Measurements from ENCODE around the gene SEMA4D. TPM values are rescaled to one million over a fixed set of nuclear protein-coding genes. Genes with fewer than 3 reads are reported as not detected.

SEMA4D gene
- total RNA-seq, 1 donor from 2014 or later, result 13.5 TPM

DNA sequence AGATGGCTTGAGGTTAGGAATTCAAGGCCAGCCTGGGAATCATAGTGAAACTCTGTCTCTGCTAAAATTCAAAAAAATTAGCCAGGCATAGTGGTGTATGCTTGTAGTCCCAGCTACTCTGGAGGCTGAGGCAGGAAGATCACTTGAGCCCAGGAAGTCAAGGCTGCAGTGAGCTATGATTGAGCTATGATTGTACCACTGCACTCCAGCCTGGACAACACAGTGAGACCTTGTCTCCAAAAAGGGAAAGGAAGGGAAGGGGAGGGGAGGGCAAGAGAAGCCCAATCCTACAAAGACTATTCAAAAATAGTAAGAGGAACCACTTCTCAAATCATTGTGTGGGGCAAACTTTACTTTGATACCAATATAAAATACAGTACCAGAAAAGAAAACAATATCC is 11.2 kb downstream of the SEMA4D start:
- intact Hi-C loops (cut with DNase I), result no loop called here
- TF ChIP-seq, protein P1, sequence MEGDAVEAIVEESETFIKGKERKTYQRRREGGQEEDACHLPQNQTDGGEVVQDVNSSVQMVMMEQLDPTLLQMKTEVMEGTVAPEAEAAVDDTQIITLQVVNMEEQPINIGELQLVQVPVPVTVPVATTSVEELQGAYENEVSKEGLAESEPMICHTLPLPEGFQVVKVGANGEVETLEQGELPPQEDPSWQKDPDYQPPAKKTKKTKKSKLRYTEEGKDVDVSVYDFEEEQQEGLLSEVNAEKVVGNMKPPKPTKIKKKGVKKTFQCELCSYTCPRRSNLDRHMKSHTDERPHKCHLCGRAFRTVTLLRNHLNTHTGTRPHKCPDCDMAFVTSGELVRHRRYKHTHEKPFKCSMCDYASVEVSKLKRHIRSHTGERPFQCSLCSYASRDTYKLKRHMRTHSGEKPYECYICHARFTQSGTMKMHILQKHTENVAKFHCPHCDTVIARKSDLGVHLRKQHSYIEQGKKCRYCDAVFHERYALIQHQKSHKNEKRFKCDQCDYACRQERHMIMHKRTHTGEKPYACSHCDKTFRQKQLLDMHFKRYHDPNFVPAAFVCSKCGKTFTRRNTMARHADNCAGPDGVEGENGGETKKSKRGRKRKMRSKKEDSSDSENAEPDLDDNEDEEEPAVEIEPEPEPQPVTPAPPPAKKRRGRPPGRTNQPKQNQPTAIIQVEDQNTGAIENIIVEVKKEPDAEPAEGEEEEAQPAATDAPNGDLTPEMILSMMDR (IDR thresholded peaks at IDR 0.05), result no peak
- Histone ChIP-seq H3K4me3 (no peak overlapping the region), H3K27me3 (no peaks in the 10 kb centered on the region), H3K9me3 (no peaks in the 10 kb centered on the region), H3K27ac (no peak overlapping the region), H3K4me1 (no peaks in the 10 kb centered on the region), H3K36me3 (no peaks in the 10 kb centered on the region)
- DNase-seq (ENCODE audit: low spot score in 2 of 2), result no peak

DNA sequence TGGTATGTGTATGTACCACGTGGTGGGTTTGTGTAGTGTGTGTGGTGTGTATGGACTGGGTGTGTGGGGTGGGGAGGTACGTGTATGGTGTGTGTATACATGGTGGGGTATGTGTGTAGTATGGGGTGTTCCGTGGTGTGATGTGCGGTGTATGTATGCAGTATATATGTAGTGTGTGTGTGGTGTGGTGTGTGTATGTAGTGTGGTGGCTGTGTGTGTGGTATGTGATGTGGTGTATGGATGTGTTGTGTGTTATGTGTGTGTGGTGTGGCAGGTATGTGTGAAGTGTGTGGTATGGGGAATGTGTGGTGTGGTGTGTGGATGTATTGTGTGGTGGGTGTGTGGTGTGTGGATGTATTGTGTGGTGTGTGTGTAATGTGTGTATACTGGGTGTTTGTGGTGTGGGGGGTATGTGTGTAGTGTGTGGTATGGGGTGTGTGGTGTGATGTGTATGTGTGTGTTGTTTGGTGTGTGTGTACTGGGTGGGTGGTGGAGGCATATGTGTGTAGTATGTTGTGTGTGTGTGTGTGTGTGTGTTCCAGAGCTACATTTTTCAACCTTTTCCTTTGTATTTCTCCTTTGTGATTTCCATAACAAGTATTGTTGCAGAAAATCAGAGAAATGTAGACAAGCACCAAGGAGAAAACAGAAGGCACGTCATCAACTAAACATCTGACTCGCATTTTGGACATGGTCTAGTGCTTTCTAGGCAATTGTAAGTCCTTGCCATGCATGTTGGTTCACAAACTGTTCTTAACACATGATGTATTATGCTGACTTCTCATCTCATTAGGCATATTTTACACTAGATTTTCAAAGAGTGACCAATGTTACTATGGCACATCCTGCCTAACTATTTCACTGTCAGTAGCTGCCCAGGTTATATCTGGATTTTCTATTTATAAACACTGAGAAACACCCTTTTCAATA is 13.2 kb downstream of the SEMA4D start:
- Histone ChIP-seq H3K27me3 (no peaks in the 10 kb centered on the region), H3K4me1 (no peaks in the 10 kb centered on the region), H3K27ac (no peak overlapping the region), H3K9me3 (no peaks in the 10 kb centered on the region), H3K36me3 (no peaks in the 10 kb centered on the region), H3K4me3 (no peak overlapping the region)
- intact Hi-C loops (cut with DNase I), result no loop called here
- no peak for DNase-seq (ENCODE audit: low spot score in 2 of 2)
- TF ChIP-seq, protein P1 (IDR thresholded peaks at IDR 0.05), result no peak

DNA sequence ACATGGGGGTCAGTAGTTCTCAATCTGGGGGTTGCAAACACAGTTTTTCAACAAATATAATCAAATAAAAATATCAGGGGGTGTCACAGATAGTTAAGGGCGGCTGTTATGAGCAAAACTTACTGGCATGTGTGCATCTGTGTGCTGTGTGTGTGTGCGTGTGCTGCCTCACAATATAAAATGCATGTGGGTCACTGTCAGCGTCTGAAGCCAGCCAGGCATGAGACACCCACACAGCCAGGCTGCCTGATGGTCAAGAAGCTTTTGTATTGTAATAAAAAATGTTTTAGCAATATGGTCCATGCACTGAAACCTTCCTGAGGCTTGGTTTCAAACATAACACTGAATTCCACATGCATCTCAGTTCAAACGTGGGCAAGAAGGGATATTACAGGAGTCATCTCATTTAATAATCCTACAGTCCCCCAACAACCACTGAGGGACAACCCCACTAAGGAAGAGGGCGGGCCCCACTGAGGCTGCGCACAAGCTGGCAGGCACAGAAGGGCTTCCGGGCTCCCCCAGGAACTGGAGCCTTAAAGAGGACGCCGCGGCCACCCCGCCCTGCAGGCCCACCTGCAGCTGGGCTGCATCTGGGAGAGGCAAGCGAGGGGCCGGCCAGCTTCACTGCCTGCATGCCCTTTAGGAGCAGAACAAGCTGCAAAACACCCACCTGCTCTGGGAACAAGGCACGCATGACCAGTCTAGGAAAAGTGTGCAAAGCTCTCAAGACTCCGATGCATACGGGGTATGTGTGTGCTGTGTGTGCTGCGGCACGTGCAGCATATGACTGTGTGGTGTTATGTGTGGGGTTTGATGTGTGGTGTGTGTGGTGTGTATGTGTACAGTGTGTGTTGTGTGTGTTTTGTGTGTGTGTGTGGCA is 14.1 kb downstream of the SEMA4D start:
- H3K27ac ChIP-seq, result no peak overlapping the region
- H3K4me1 ChIP-seq, result no peaks in the 10 kb centered on the region
- intact Hi-C loops (cut with DNase I), result no loop called here
- H3K9me3 ChIP-seq, result no peaks in the 10 kb centered on the region
- H3K36me3 ChIP-seq, result no peaks in the 10 kb centered on the region
- no peak for DNase-seq (ENCODE audit: low spot score in 2 of 2)
- TF ChIP-seq, protein P1 (IDR thresholded peaks at IDR 0.05), result no peak
- no peak overlapping the region for H3K4me3 ChIP-seq
- no peaks in the 10 kb centered on the region for H3K27me3 ChIP-seq

DNA sequence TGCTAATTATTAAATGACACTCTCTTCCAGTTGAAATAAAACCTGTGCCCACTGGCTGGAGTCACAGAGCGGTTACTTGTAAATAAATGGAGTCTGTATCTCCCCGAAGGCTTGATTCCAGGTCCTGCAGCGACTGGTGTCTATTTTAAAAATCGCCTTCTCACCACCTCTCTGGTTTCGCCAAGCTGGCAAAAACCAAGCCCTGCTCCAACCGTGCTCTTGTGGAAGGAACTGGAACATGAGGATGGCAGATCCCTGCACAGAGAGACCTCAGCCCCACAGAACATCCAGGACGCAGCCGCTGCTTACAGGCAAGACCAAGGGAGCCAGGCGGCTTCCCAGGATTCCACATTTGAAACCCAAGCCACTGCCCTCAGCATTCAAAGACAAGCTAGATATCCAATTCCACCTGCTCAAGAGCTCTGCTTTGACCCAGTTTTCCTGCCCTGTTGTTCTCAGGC is 15.0 kb downstream of the SEMA4D start:
- no peak overlapping the region for H3K27ac ChIP-seq
- TF ChIP-seq, protein P1 (IDR thresholded peaks at IDR 0.05), result no peak
- no peak for DNase-seq (ENCODE audit: low spot score in 2 of 2)
- no peaks in the 10 kb centered on the region for H3K9me3 ChIP-seq
- intact Hi-C loops (cut with DNase I), result no loop called here
- no peaks in the 10 kb centered on the region for H3K4me1 ChIP-seq
- no peak overlapping the region for H3K4me3 ChIP-seq
- no peaks in the 10 kb centered on the region for H3K36me3 ChIP-seq
- no peaks in the 10 kb centered on the region for H3K27me3 ChIP-seq

DNA sequence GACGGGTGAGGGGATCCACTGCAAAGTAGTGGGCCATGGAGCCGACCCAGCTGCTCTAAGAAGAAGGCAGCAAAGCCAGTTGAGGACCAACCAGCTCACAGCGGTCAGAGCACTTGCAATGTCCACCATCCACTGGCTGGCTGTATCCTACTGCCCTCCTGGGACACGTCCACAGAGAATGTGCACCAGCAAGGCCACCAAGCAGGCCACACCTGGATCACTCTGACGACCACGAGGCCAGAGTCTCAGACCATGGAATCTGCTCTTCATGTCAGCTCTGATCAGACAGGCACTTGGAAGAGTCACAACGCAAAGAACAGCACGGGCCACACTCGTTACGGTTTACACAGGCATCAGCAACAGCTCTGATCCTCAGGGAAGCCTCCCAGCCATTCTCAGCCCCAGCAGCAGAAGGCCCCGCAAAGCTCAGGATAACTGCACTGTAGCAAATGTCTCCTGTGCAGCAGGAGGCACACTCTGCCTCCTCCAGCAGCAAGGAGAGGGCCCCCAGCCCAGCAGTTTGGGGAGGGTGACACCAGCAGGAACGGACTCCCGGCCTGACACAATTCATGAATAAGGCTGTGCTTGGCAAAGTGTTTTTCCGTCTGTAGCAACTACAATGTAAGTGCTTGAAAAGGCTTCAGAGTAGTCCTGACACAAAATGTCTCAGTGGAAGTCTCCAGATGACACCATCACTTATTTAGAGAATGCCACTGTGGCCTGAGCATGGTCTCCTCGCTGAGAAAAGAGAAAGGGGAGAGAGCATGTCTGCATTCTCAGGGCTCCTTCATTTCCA is 15.7 kb downstream of the SEMA4D start:
- intact Hi-C loops (cut with DNase I), result no loop called here
- Histone ChIP-seq H3K9me3 (no peaks in the 10 kb centered on the region), H3K36me3 (no peaks in the 10 kb centered on the region), H3K27ac (no peak overlapping the region), H3K27me3 (no peaks in the 10 kb centered on the region), H3K4me3 (no peak overlapping the region), H3K4me1 (no peaks in the 10 kb centered on the region)
- DNase-seq (ENCODE audit: low spot score in 2 of 2), result no peak
- TF ChIP-seq, protein P1 (IDR thresholded peaks at IDR 0.05), result no peak

Data from ascending aorta (tissue), 2 donors.